Stimulated activated CD8-positive, alpha-beta memory T cell treated with anti-CD3 and anti-CD28 coated beads, Interleukin-12 subunit alpha, Interleukin-12 subunit beta, amount 100 ng/mL, for 1 hour (primary cell): Measurements from ENCODE around the gene GCN1.

Experiments
- DNase-seq: peaks from one replicate; pipeline ENCODE4 v3.0.0-alpha.2; 2020; ENCODE audit warnings: low read depth

The GCN1 gene

GRCh38 chr12:120139958-120140357 is 54.6 kb downstream of the GCN1 start:
- DNase-seq = no peak

GRCh38 chr12:120138366-120138765 is 56.1 kb downstream of the GCN1 start:
- DNase-seq = no peak

- no peak for DNase-seq
Observed at GRCh38 chr12:120137833-120138232, 56.7 kb downstream of the GCN1 start.

GRCh38 chr12:120136093-120136770 is 58.3 kb downstream of the GCN1 start:
- no peak for DNase-seq

- DNase-seq = no peak
Observed at GRCh38 chr12:120134307-120134980, 60.1 kb downstream of the GCN1 start.

- no peak for DNase-seq
Observed at GRCh38 chr12:120132863-120133385, 61.6 kb downstream of the GCN1 start.

GRCh38 chr12:120132054-120132836 is 62.3 kb downstream of the GCN1 start:
- no peak for DNase-seq

GRCh38 chr12:120131116-120131515 is 63.4 kb downstream of the GCN1 start:
- DNase-seq = no peak

GRCh38 chr12:120130011-120130410 is 64.5 kb downstream of the GCN1 start:
- no peak for DNase-seq

GRCh38 chr12:120126635-120127005 is 67.9 kb downstream of the GCN1 start:
- no peak for DNase-seq

GRCh38 chr12:120125792-120126634 is 68.5 kb downstream of the GCN1 start:
- no peak for DNase-seq

GRCh38 chr12:120125029-120125428 is 69.5 kb downstream of the GCN1 start:
- no peak for DNase-seq

GRCh38 chr12:120121766-120122293 is 72.7 kb downstream of the GCN1 start:
- DNase-seq = no peak

GRCh38 chr12:120121343-120121742 is 73.2 kb downstream of the GCN1 start:
- DNase-seq = no peak

GRCh38 chr12:120119271-120119973 is 75.1 kb downstream of the GCN1 start:
- no peak for DNase-seq

- no peak for DNase-seq
Observed at GRCh38 chr12:120118321-120119061, 76.0 kb downstream of the GCN1 start.

GRCh38 chr12:120117961-120118320 is 76.6 kb downstream of the GCN1 start:
- DNase-seq = no peak

- peak; percentile 96 for DNase-seq
Observed at GRCh38 chr12:120116792-120117651, 77.5 kb downstream of the GCN1 start.

GRCh38 chr12:120116441-120116791 is 78.1 kb downstream of the GCN1 start, which contains the start of gene RAB35:
TSS of gene RAB35 (minus strand) at chr12:120116753. CDS start at chr12:120116650, 103 bp downstream.
- no peak for DNase-seq
